Hematopoietic multipotent progenitor cell treated with erythropoietin and hydrocortisone succinate and interleukin-3 and kit ligand, for 6 days (in vitro differentiated cells): ENCODE results near the gene PRUNE2.

Source experiments
- DNase-seq: peaks from one replicate; pipeline ENCODE4 v3.0.0-alpha.2; 2015

PRUNE2 gene

GRCh38 chr9:76691517-76692313 is 214.2 kb downstream of the PRUNE2 start:
- DNase-seq, result peak; percentile 17

GRCh38 chr9:76690973-76691370 is 214.9 kb downstream of the PRUNE2 start:
- no peak for DNase-seq

DNA sequence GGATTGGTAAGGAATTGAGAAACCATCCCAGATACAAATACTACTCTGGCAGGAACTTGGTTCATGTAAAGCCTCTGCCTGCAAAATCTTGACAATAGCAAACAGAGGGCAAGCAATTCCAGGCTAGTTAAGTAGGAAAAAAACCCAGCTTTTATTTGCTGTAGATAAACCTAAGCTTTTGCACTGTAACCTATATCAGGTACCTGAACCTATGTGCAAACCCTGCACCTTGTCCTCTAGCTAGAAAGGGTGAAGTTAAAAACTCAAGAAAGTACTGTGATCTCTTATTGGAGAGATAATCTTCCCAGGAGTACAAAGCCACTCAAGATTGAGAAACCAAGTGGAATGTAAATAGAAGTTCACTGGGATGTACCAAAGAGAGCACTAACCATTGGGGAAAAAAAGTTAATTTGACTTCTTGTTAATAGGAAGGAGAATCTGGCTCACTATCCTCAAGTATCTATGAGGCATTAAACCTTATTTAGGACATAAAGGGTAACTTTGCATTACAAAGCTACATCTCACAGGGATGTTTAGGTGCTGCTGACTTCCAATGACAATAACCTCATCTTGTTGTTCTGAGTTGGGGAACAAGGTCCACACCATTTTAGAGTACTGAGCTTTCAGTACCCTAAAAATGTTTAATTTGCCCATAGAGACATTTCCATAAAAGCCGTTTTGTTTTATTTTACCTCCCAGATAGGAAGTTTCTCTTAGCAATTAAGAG is 215.5 kb downstream of the PRUNE2 start:
- DNase-seq, result no peak

DNA sequence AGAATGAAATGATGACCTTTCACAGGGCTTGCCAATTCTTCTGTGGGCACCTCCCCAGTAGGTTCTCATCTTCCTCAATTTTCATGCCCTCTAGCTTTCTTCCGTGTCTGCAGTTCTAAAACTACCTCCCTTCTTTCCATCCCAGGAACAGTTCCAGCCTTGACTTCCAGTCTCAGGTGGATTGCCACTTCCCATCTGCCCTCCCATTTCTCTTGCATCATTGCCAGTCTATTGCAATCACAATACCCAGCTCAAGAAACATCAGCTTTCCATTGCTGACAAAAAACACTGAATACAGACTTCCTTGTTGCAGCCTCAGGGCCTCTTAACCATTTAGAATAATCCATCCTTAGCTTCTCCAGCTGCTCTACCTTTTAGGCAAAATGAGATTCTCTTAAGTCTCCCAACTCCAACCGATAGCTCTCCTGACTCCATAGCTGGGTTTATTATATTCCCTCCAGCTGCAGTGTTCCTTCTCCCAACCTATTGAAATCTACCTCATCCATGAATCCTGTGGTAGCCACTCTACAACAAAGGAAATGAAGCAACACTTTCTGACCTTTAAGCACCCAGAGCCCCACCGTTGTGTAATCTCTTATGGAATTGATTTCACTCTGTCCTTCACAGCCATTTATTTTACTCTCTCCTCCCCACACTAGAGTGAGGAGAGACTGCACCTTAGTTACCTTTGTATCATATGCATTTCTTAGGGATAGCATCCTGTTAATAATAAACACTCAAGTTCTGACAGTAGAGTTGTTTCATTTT is 217.3 kb downstream of the PRUNE2 start:
- DNase-seq, result no peak

GRCh38 chr9:76687861-76688391 is 218.0 kb downstream of the PRUNE2 start:
- no peak for DNase-seq

GRCh38 chr9:76686756-76687155 is 219.2 kb downstream of the PRUNE2 start:
- no peak for DNase-seq

DNA sequence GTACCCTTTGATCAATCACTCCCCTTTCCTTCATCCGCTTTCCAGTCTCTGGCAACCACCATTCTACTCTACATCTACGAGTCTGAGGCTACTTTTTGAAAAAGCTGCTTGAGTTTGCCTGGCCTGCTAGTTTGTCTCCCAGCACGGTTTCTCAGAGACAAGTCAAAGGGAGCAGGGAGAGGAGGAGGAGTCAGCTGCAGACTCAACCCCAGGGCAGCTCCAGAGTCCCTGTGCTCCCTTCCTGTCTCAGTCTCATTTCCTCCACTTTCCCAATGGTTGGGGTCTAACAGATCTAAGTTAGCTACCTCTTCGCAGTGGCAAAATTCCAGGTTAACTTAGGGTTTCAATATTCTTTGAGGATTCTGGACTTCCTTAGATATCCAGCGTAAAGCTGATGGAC is 221.7 kb downstream of the PRUNE2 start:
- no peak for DNase-seq

GRCh38 chr9:76681556-76681955 is 224.4 kb downstream of the PRUNE2 start:
- DNase-seq, result no peak

GRCh38 chr9:76680716-76681425 is 225.0 kb downstream of the PRUNE2 start:
- no peak for DNase-seq

GRCh38 chr9:76677481-76678055 is 228.3 kb downstream of the PRUNE2 start:
- no peak for DNase-seq

GRCh38 chr9:76676857-76677256 is 229.1 kb downstream of the PRUNE2 start:
- no peak for DNase-seq

GRCh38 chr9:76667521-76667957 is 238.4 kb downstream of the PRUNE2 start:
- peak; percentile 96 for DNase-seq

DNA sequence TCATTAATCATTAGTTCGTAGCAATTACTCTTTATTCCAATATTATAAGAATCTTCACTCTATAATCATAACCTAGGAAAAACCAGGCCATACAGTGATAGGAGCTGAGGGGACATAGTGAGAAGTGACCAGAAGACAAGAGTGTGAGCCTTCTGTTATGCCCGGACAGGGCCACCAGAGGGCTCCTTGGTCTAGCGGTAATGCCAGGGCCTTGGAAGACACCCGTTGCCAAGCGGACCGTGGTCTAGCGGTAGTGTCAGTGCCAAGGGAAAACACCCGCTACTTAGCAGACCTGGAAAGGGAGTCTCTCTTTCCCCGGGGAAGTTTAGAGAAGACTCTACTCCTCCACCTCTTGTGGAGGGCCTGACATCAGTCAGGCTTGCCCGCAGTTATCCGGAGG is 239.9 kb downstream of the PRUNE2 start:
- DNase-seq, result peak; percentile 53

- no peak for DNase-seq
Observed at GRCh38 chr9:76665458-76665857, 240.5 kb downstream of the PRUNE2 start.

DNA sequence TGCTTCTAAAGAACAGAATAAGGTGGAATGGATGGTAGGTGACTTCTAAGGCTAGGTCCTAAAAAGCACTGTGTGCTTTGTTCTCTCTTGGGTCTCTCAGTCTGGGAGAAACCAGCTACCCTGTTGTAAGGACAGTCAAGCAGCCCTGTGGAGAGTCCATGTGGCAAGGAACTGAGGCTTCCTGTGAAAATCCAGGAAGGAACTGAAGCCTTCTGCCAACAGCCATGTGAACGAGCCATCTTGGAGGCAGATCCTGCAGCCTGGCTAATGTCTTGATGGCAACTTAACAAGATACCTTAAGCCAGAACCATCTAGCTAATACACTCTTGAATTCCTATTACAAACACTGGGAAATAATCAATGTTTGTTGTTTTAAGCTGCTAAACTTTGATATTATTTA is 241.8 kb downstream of the PRUNE2 start:
- no peak for DNase-seq

GRCh38 chr9:76662476-76663281 is 243.2 kb downstream of the PRUNE2 start:
- DNase-seq, result peak; percentile 72

- peak; percentile 91 for DNase-seq
Observed at GRCh38 chr9:76658510-76659231, 247.2 kb downstream of the PRUNE2 start.

- no peak for DNase-seq
Observed at GRCh38 chr9:76657265-76657664, 248.6 kb downstream of the PRUNE2 start.

DNA sequence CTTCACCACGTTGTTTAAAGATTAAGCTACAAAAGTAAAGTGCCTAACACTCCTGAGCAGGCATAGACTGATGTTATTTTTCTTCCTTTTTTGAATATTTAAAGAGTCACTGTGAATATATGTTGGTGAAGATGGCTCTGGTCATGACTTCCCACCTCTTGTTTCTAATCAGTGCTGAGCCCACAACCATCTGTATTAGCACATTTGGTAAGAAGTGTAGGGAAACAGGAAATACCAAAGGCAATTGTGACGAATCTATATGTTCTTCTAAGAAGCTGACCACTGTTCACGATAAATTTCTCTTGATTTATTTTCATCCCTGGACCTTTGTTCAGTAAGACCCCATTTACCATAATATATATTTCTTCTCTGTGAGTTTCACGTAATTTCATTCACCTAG is 249.9 kb downstream of the PRUNE2 start:
- DNase-seq, result peak; percentile 64

DNA sequence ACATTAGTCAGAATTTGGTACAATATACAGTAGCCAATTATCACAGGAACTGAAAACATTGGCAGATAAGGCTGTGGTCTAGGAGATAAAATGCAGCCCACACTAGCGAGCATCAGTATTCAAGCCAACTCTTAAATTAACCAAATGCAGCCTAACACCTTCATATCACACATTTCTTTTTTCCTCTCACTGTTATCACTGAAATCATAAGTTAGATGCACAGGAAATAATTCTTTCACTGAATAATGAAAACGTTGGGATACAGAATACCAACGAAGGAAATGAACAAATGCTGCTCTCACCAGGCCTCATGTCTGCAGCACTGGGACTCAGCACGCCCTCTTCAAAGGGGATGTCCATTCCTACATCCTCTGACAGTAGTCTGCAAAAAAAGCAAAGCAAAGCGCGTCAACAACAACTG is 250.8 kb downstream of the PRUNE2 start:
- DNase-seq, result peak; percentile 81

DNA sequence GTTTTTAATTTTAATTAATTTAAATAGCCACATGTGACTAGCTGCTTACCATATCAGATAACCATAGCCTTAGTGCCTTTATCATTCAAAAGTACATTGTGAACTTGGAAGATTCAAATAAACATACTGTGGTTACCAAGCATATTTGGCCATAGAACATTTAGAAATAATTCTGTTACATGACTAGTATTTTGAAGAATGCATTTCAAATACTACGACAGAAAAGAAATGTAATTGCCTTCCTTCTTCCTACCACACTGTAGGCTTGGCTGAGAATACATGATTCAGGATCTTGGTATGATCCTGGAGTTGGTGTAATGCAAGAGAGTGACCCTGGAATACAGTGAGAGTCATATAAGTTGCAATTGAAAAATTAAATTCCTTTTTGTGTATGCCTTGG is 251.3 kb downstream of the PRUNE2 start:
- peak; percentile 48 for DNase-seq
